Mesendoderm (in vitro differentiated cells): ENCODE results near the gene FYB2.
"Not testable (repeated sequence)": the region's sequence is repeated elsewhere in the genome, so short reads cannot be mapped to it uniquely, and the experiment has no call there.

Experiments used
- DNase-seq: peaks from one replicate; pipeline ENCODE4 v3.0.0; 2013
- H2AK5ac ChIP-seq: 2 replicates; pipeline ENCODE4 v1.6.1; 2013; ENCODE audit warnings: low read length, inconsistent platforms
- H2BK120ac ChIP-seq: 2 replicates; pipeline ENCODE4 v1.6.1; 2013; ENCODE audit warnings: low read depth, mild to moderate bottlenecking, low read length, moderate library complexity, mixed read lengths
- H2BK15ac ChIP-seq: replicated peaks from 2 replicates; pipeline ENCODE4 v1.6.1; 2013; ENCODE audit warnings: low read depth, mild to moderate bottlenecking, moderate library complexity
- H2BK5ac ChIP-seq: 2 replicates; pipeline ENCODE4 v1.6.1; 2013; ENCODE audit warnings: low read length, inconsistent platforms
- H3K18ac ChIP-seq: 2 replicates; pipeline ENCODE4 v1.6.1; 2013; ENCODE audit warnings: mild to moderate bottlenecking, low read length, mixed read lengths
- H3K23ac ChIP-seq: one replicate; pipeline ENCODE4 v1.6.1; 2013; ENCODE audit warnings: low read length
- H3K27ac ChIP-seq: 2 replicates; pipeline ENCODE4 v1.5.1; 2013; ENCODE audit warnings: low read depth, mild to moderate bottlenecking, inconsistent platforms, low read length, moderate library complexity
- H3K27me3 ChIP-seq: 2 replicates; pipeline ENCODE4 v1.6.1; 2013; ENCODE audit warnings: low read length, control low read depth, mild to moderate bottlenecking, inconsistent platforms; ENCODE audit not compliant: insufficient read depth, poor library complexity
- H3K36me3 ChIP-seq: 2 replicates; pipeline ENCODE4 v1.6.1; 2013; ENCODE audit warnings: low read length, inconsistent platforms; ENCODE audit not compliant: control insufficient read depth, insufficient read depth
- H3K4ac ChIP-seq: one replicate; pipeline ENCODE4 v1.6.1; 2013; ENCODE audit warnings: low read depth, mild to moderate bottlenecking, low read length, moderate library complexity
- H3K4me1 ChIP-seq: 2 replicates; pipeline ENCODE4 v1.6.1; 2013; ENCODE audit warnings: low read depth, low read length, inconsistent platforms; ENCODE audit not compliant: control insufficient read depth
- H3K4me2 ChIP-seq: 2 replicates; pipeline ENCODE4 v1.6.1; 2013; ENCODE audit warnings: low read length
- H3K4me3 ChIP-seq: 2 replicates; pipeline ENCODE4 v1.5.1; 2013; ENCODE audit warnings: mild to moderate bottlenecking, low read length
- H3K56ac ChIP-seq: one replicate; pipeline ENCODE4 v1.6.1; 2013; ENCODE audit warnings: low read length
- H3K79me1 ChIP-seq: 2 replicates; pipeline ENCODE4 v1.6.1; 2013; ENCODE audit warnings: low read length, inconsistent platforms
- H3K79me2 ChIP-seq: 2 replicates; pipeline ENCODE4 v1.6.1; 2013; ENCODE audit warnings: mild to moderate bottlenecking, low read length; ENCODE audit not compliant: control insufficient read depth, insufficient read depth
- H3K9ac ChIP-seq: 2 replicates; pipeline ENCODE4 v1.6.1; 2013; ENCODE audit warnings: low read length, inconsistent platforms
- H4K5ac ChIP-seq: one replicate; pipeline ENCODE4 v1.6.1; 2013; ENCODE audit warnings: low read length
- H4K8ac ChIP-seq: one replicate; pipeline ENCODE4 v1.6.1; 2013; ENCODE audit warnings: low read depth, mild to moderate bottlenecking, control low read depth, low read length, moderate library complexity
- WGBS: extraction: QIAGEN DNeasy Blood & Tissue Kit; methylation state at CpG from one replicate; pipeline ENCODE4 v1.1.7; 2013; ENCODE audit warnings: low lambda C conversion rate, missing lambda C conversion rate; ENCODE audit not compliant: insufficient coverage; ENCODE audit errors: extremely low coverage; 5-methylcytosine and 5-hydroxymethylcytosine counted together

Gene FYB2

GRCh38 chr1:56777972-56778371 lies 41.2 kb downstream of the FYB2 start:
- H3K4me1 ChIP-seq, result no peaks in the 10 kb centered on the region
- no peak overlapping the region for H3K4ac ChIP-seq
- no peak overlapping the region for H4K5ac ChIP-seq
- DNase-seq, result no peak
- no peaks in the 10 kb centered on the region for H3K27me3 ChIP-seq
- no peak overlapping the region for H2BK15ac ChIP-seq
- H3K79me1 ChIP-seq, result no peaks in the 10 kb centered on the region
- no peaks in the 10 kb centered on the region for H3K36me3 ChIP-seq
- H2AK5ac ChIP-seq, result no peak overlapping the region
- H2BK120ac ChIP-seq, result no peak overlapping the region
- H3K4me3 ChIP-seq, result no peak overlapping the region
- no peaks in the 10 kb centered on the region for H3K79me2 ChIP-seq
- no peak overlapping the region for H3K9ac ChIP-seq
- no peak overlapping the region for H3K4me2 ChIP-seq
- no peak overlapping the region for H2BK5ac ChIP-seq
- H3K56ac ChIP-seq, result no peak overlapping the region
- H3K27ac ChIP-seq, result no peak overlapping the region
- WGBS, result no CpG with 5 or more reads among the region's 1 CpG
- no peak overlapping the region for H3K23ac ChIP-seq
- no peak overlapping the region for H3K18ac ChIP-seq
- no peak overlapping the region for H4K8ac ChIP-seq

GRCh38 chr1:56774732-56775131 lies 44.5 kb downstream of the FYB2 start:
- not testable (repeated sequence) for H3K27me3 ChIP-seq, H3K4me2 ChIP-seq

GRCh38 chr1:56774067-56774609 lies 45.1 kb downstream of the FYB2 start:
- no peak overlapping the region for H4K8ac ChIP-seq
- no peaks in the 10 kb centered on the region for H3K79me1 ChIP-seq
- no peak overlapping the region for H2AK5ac ChIP-seq
- H3K4ac ChIP-seq, result no peak overlapping the region
- no peak overlapping the region for H3K27ac ChIP-seq
- H3K18ac ChIP-seq, result no peak overlapping the region
- no peak overlapping the region for H3K9ac ChIP-seq
- no peak for DNase-seq
- no peak overlapping the region for H2BK120ac ChIP-seq
- no peak overlapping the region for H3K23ac ChIP-seq
- H2BK5ac ChIP-seq, result no peak overlapping the region
- H3K27me3 ChIP-seq, result no peaks in the 10 kb centered on the region
- H3K4me2 ChIP-seq, result no peak overlapping the region
- no peak overlapping the region for H3K4me3 ChIP-seq
- WGBS, result 100% methylated on average over 2 of the region's 6 CpGs
- H2BK15ac ChIP-seq, result no peak overlapping the region
- H3K56ac ChIP-seq, result no peak overlapping the region
- no peaks in the 10 kb centered on the region for H3K36me3 ChIP-seq
- H3K4me1 ChIP-seq, result no peaks in the 10 kb centered on the region
- H3K79me2 ChIP-seq, result no peaks in the 10 kb centered on the region
- no peak overlapping the region for H4K5ac ChIP-seq

More at GRCh38 chr1:56774732-56775131, 44.5 kb downstream of the FYB2 start:
- H3K79me1 ChIP-seq, H3K23ac ChIP-seq, DNase-seq, H2AK5ac ChIP-seq, H3K79me2 ChIP-seq, H4K5ac ChIP-seq, H3K9ac ChIP-seq, H3K18ac ChIP-seq, H2BK15ac ChIP-seq, H3K36me3 ChIP-seq, H3K56ac ChIP-seq, H2BK5ac ChIP-seq, H3K4me1 ChIP-seq, H3K27ac ChIP-seq, H2BK120ac ChIP-seq, H3K4ac ChIP-seq, H3K4me3 ChIP-seq, H4K8ac ChIP-seq: not testable (repeated sequence)

- Histone ChIP-seq H3K27ac (no peak overlapping the region), H3K79me1 (no peaks in the 10 kb centered on the region), H3K4me1 (no peaks in the 10 kb centered on the region), H2BK5ac (no peak overlapping the region), H3K18ac (no peak overlapping the region), H3K27me3 (no peaks in the 10 kb centered on the region), H3K4me3 (no peak overlapping the region), H2BK120ac (no peak overlapping the region), H3K36me3 (no peaks in the 10 kb centered on the region), H2AK5ac (no peak overlapping the region), H3K4ac (no peak overlapping the region), H3K56ac (no peak overlapping the region), H3K4me2 (no peak overlapping the region), H3K23ac (no peak overlapping the region), H4K5ac (no peak overlapping the region), H2BK15ac (no peak overlapping the region), H4K8ac (no peak overlapping the region), H3K79me2 (no peaks in the 10 kb centered on the region), H3K9ac (no peak overlapping the region)
- no peak for DNase-seq
- WGBS, result no CpG with 5 or more reads among the region's 2 CpGs
Measured at GRCh38 chr1:56773341-56774066, 45.7 kb downstream of the FYB2 start.

- Histone ChIP-seq H3K79me2 (no peaks in the 10 kb centered on the region), H4K5ac (no peak overlapping the region), H2AK5ac (no peak overlapping the region), H3K4ac (no peak overlapping the region), H2BK120ac (no peak overlapping the region), H3K4me3 (no peak overlapping the region), H3K9ac (no peak overlapping the region), H2BK5ac (no peak overlapping the region), H3K4me2 (no peak overlapping the region), H2BK15ac (no peak overlapping the region), H3K18ac (no peak overlapping the region), H3K36me3 (no peaks in the 10 kb centered on the region), H3K56ac (no peak overlapping the region), H3K4me1 (no peaks in the 10 kb centered on the region), H3K27ac (no peak overlapping the region), H3K27me3 (no peaks in the 10 kb centered on the region), H3K79me1 (no peaks in the 10 kb centered on the region), H3K23ac (no peak overlapping the region), H4K8ac (no peak overlapping the region)
- WGBS, result no CpG with 5 or more reads among the region's 3 CpGs
- DNase-seq, result no peak
Measured at GRCh38 chr1:56771717-56772116, 47.5 kb downstream of the FYB2 start.

GRCh38 chr1:56758794-56759193 lies 60.4 kb downstream of the FYB2 start:
- WGBS, result no CpG with 5 or more reads among the region's 3 CpGs
- Histone ChIP-seq H4K5ac (no peak overlapping the region), H3K27ac (no peak overlapping the region)

More at GRCh38 chr1:56758794-56759193, 60.4 kb downstream of the FYB2 start:
- Histone ChIP-seq H3K27me3 (no peaks in the 10 kb centered on the region), H4K8ac (no peak overlapping the region), H3K79me2 (no peaks in the 10 kb centered on the region), H3K23ac (no peak overlapping the region), H2BK120ac (no peak overlapping the region), H3K18ac (no peak overlapping the region), H3K4ac (no peak overlapping the region), H3K56ac (no peak overlapping the region), H3K36me3 (no peaks in the 10 kb centered on the region), H2AK5ac (no peak overlapping the region), H3K4me2 (no peak overlapping the region), H3K79me1 (no peaks in the 10 kb centered on the region), H3K4me3 (no peak overlapping the region), H3K9ac (no peak overlapping the region), H3K4me1 (no peaks in the 10 kb centered on the region), H2BK15ac (no peak overlapping the region), H2BK5ac (no peak overlapping the region)
- no peak for DNase-seq
